Measurements from ENCODE around the gene CRYM.

GRCh38 chr16:21228361-21228872, 49.7 kb downstream of the CRYM start:
- TF ChIP-seq CTCF (IDR thresholded peaks at IDR 0.05 in 2 of 3, conservative IDR thresholded peaks at IDR 0.05 in 1 of 3; ENCODE audit: borderline replicate concordance in 1 of 3, insufficient read depth in 1 of 3, low read depth in 2 of 3, low read length in 2 of 3): no peak
- no peak for TF ChIP-seq CBX3 (IDR thresholded peaks at IDR 0.05; ENCODE audit: low read depth)
- no peak for TF ChIP-seq SIN3A (IDR thresholded peaks at IDR 0.05; ENCODE audit: low read depth)
- no peak for TF ChIP-seq EZH2phosphoT487 (IDR thresholded peaks at IDR 0.05; ENCODE audit: borderline replicate concordance)
- no peak for TF ChIP-seq ZBTB33 (IDR thresholded peaks at IDR 0.05; ENCODE audit: extremely low read depth, insufficient replicate concordance, low read length)
- TF ChIP-seq FOSL1 (IDR thresholded peaks at IDR 0.05; ENCODE audit: low read depth): no peak
- TF ChIP-seq YY1 (IDR thresholded peaks at IDR 0.05; ENCODE audit: extremely low read depth, insufficient replicate concordance, low read depth, low read length): no peak
